Natural killer cell (primary cell): ENCODE data around the gene GSTM2. TPM values are rescaled to one million over a fixed set of nuclear protein-coding genes. Genes with fewer than 3 reads are reported as not detected.

ENCODE experiments used
- ATAC-seq, 3 donors: fragments of 150-1000 bp in 2 of 3; fragments of 200-7000 bp in 1 of 3; cut with Tn5 transposase; 1 replicate in 1 of 3; 2 replicates in 2 of 3; pipeline ENCODE4 v1.10.0; 2021; ENCODE audit warnings: mild to moderate bottlenecking in 2 of 3, moderate library complexity in 2 of 3
- DNase-seq, 2 donors: peaks; one replicate each; pipeline versions ENCODE4 v3.0.0 to v3.0.0-alpha.2; 2013 to 2021; ENCODE audit warnings: mixed read lengths in 1 of 2
- H3K27ac ChIP-seq: one replicate; pipeline ENCODE4 v1.5.1; 2013; ENCODE audit warnings: mild to moderate bottlenecking, low read length
- H3K27me3 ChIP-seq: one replicate; pipeline ENCODE4 v1.6.1; 2013; ENCODE audit warnings: low read length; ENCODE audit not compliant: control insufficient read depth, insufficient read depth
- H3K36me3 ChIP-seq: one replicate; pipeline ENCODE4 v1.6.1; 2013; ENCODE audit warnings: low read length; ENCODE audit not compliant: control insufficient read depth, insufficient read depth
- H3K4me1 ChIP-seq: one replicate; pipeline ENCODE4 v1.6.1; 2013; ENCODE audit warnings: low read length; ENCODE audit not compliant: control insufficient read depth, insufficient read depth
- H3K4me3 ChIP-seq: one replicate; pipeline ENCODE4 v1.5.1; 2013; ENCODE audit warnings: low read length
- H3K9me3 ChIP-seq: one replicate; pipeline ENCODE4 v1.6.1; 2013; ENCODE audit warnings: low read length; ENCODE audit not compliant: control insufficient read depth, insufficient read depth
- H3K27ac Mint-ChIP-seq, 2 donors: one replicate each; pipeline ENCODE4 v1.8.0; 2022; ENCODE audit warnings: mild to moderate bottlenecking in 2 of 2, mixed read lengths in 2 of 2, moderate library complexity in 1 of 2
- H3K27me3 Mint-ChIP-seq, 2 donors: one replicate each; pipeline ENCODE4 v1.8.0; 2022; ENCODE audit warnings: low read depth in 2 of 2, mixed read lengths in 2 of 2
- H3K36me3 Mint-ChIP-seq: one replicate; pipeline ENCODE4 v1.8.0; 2022; ENCODE audit warnings: mixed read lengths
- H3K4me1 Mint-ChIP-seq, 2 donors: one replicate each; pipeline ENCODE4 v1.8.0; 2022; ENCODE audit warnings: mixed read lengths in 2 of 2
- H3K4me3 Mint-ChIP-seq: one replicate; pipeline ENCODE4 v1.8.0; 2022; ENCODE audit warnings: mild to moderate bottlenecking, moderate library complexity, mixed read lengths
- H3K9me3 Mint-ChIP-seq, 2 donors: one replicate each; pipeline ENCODE4 v1.8.0; 2022; ENCODE audit warnings: mixed read lengths in 2 of 2
- CTCF ChIP-seq: fragments of 200-600 bp; IDR thresholded peaks from one replicate; pipeline ENCODE4 v1.8.0; 2022; ENCODE audit warnings: antibody characterized with exemption
- WGBS: methylation state at CpG from one replicate; pipeline ENCODE4 v1.1.7; 2013; ENCODE audit warnings: missing lambda C conversion rate; ENCODE audit not compliant: insufficient coverage; 5-methylcytosine and 5-hydroxymethylcytosine counted together
- intact Hi-C: fragments of 100-400 bp; cut with micrococcal nuclease; formaldehyde crosslinking; loops from one replicate; pipeline ENCODE4 v1.14.2; 2022
- total RNA-seq, 4 donors: library from RNA; stranded (reverse); fragments of 120-200 nt in 1 of 4; gene quantifications; one replicate each; pipeline versions ENCODE4 v1.2.3 to v1.2.4, GENCODE V29; 2013 to 2022

Gene GSTM2
- total RNA-seq, 3 donors from 2014 or later (not counting 1 experiment from before 2014, with no cell fraction given): 142 to 315 (median 205) TPM

GRCh38 chr1:109629372-109630030 is 38.4 kb upstream of the GSTM2 start:
- Histone ChIP-seq H3K4me3 (no peak overlapping the region), H3K27me3 (no peaks in the 10 kb centered on the region), H3K27ac (no peak overlapping the region), H3K4me1 (peaks cover 4% of the 10 kb centered on the region), H3K36me3 (peaks cover 56% of the 10 kb centered on the region), H3K9me3 (no peaks in the 10 kb centered on the region)
- peak in 1 of 2 donors; percentile 6 for DNase-seq
- Mint-ChIP-seq H3K27me3 (no peaks in the 10 kb centered on the region), H3K9me3 (no peaks in the 10 kb centered on the region), H3K4me1 (peaks cover 3 to 10% of the 10 kb centered on the region in 2 donors), H3K27ac (peak overlapping the region in 1 of 2 donors; percentile 35), H3K4me3 (no peak overlapping the region), H3K36me3 (no peaks in the 10 kb centered on the region)
- TF ChIP-seq CTCF: no peak
- no peak for ATAC-seq
- intact Hi-C loops: no loop called here
- WGBS: 85% methylated on average over 10 of the region's 10 CpGs

DNA sequence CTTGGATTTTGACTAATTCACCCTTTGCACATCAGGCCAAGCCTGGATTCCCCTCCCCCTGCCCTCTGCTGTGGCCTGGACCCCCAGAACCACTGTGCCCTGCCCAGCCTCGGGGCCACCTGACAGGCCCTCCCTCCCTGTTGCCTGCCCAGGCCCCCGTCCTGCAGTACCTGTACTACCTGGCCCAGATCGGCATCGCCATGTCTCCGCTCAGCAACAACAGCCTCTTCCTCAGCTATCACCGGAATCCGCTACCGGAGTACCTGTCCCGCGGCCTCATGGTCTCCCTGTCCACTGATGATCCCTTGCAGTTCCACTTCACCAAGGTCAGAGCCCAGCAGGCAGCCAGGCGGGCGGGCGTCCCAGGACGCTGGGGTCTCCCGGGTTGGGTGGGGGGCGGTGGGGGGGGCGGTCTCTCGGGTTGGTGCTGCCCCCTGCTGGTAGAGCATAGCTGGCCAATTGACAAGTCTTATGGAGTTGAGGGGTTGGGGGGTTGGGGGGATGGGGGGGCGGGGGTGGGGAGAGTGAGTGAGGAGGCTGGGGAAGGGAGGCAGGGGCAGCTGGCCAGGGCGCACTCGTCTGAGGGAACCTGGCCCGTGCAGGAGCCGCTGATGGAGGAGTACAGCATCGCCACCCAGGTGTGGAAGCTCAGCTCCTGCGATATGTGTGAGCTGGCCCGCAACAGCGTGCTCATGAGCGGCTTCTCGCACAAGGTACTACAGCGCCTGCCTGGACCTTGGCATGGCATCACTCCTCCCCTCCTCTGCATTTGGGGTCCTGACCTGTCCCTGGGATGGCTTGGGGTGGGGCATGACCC is 37.6 kb upstream of the GSTM2 start:
- H3K4me3 Mint-ChIP-seq: no peak overlapping the region
- intact Hi-C loops: no loop called here
- Histone ChIP-seq H3K4me1 (peaks cover 3% of the 10 kb centered on the region), H3K36me3 (peaks cover 56% of the 10 kb centered on the region), H3K27me3 (no peaks in the 10 kb centered on the region), H3K4me3 (no peak overlapping the region), H3K27ac (no peak overlapping the region), H3K9me3 (no peaks in the 10 kb centered on the region)
- no peaks in the 10 kb centered on the region for H3K27me3 Mint-ChIP-seq
- 96% methylated on average over 21 of the region's 30 CpGs for WGBS
- TF ChIP-seq CTCF: peak; percentile 16
- no peaks in the 10 kb centered on the region for H3K9me3 Mint-ChIP-seq
- no peaks in the 10 kb centered on the region for H3K36me3 Mint-ChIP-seq
- DNase-seq (peak; percentile 22 to 70), ATAC-seq (no peak)
- H3K4me1 Mint-ChIP-seq: peaks cover 4 to 7% of the 10 kb centered on the region in 2 donors
- H3K27ac Mint-ChIP-seq: peak overlapping the region in 1 of 2 donors; percentile 36

- intact Hi-C loops: no loop called here
- H3K36me3 Mint-ChIP-seq: no peaks in the 10 kb centered on the region
Observed at GRCh38 chr1:109630898-109631512, 36.9 kb upstream of the GSTM2 start.

More at GRCh38 chr1:109630898-109631512, 36.9 kb upstream of the GSTM2 start:
- H3K9me3 ChIP-seq: no peaks in the 10 kb centered on the region
- no peak overlapping the region for H3K27ac ChIP-seq
- no peak overlapping the region for H3K27ac Mint-ChIP-seq
- peak in 1 of 2 donors; percentile 4 for DNase-seq
- no peak for TF ChIP-seq CTCF
- peaks cover 3% of the 10 kb centered on the region for H3K4me1 ChIP-seq
- 97% methylated on average over 14 of the region's 14 CpGs for WGBS
- no peak overlapping the region for H3K4me3 ChIP-seq
- H3K4me1 Mint-ChIP-seq: peaks cover under 1 to 4% of the 10 kb centered on the region in 2 donors
- peaks cover 51% of the 10 kb centered on the region for H3K36me3 ChIP-seq
- no peaks in the 10 kb centered on the region for H3K9me3 Mint-ChIP-seq
- H3K27me3 Mint-ChIP-seq: no peaks in the 10 kb centered on the region
- no peak for ATAC-seq
- H3K4me3 Mint-ChIP-seq: no peak overlapping the region
- no peaks in the 10 kb centered on the region for H3K27me3 ChIP-seq
